Mammary epithelial cell (primary cell): ENCODE measurements around the gene SLC26A1.

ENCODE experiments used
- EZH2 ChIP-seq: IDR thresholded peaks from 2 replicates; pipeline ENCODE4 v1.6.1; 2012; ENCODE audit warnings: low read length, inconsistent platforms, borderline replicate concordance
- TF ChIP-seq, protein P1 (sequence below), 2 donors: IDR thresholded peaks in 1 of 2; conservative IDR thresholded peaks in 1 of 2; 2 replicates each; pipeline ENCODE4 v1.5.1; 2011 to 2012; ENCODE audit warnings: inconsistent platforms in 2 of 2, low read length in 2 of 2, mild to moderate bottlenecking in 2 of 2, control low read depth in 1 of 2, low read depth in 1 of 2; ENCODE audit not compliant: insufficient read depth in 1 of 2; ENCODE audit errors: extremely low read depth in 1 of 2

GRCh38 chr4:1030031-1030430 is 36.8 kb upstream of the SLC26A1 start:
- TF ChIP-seq, protein P1, sequence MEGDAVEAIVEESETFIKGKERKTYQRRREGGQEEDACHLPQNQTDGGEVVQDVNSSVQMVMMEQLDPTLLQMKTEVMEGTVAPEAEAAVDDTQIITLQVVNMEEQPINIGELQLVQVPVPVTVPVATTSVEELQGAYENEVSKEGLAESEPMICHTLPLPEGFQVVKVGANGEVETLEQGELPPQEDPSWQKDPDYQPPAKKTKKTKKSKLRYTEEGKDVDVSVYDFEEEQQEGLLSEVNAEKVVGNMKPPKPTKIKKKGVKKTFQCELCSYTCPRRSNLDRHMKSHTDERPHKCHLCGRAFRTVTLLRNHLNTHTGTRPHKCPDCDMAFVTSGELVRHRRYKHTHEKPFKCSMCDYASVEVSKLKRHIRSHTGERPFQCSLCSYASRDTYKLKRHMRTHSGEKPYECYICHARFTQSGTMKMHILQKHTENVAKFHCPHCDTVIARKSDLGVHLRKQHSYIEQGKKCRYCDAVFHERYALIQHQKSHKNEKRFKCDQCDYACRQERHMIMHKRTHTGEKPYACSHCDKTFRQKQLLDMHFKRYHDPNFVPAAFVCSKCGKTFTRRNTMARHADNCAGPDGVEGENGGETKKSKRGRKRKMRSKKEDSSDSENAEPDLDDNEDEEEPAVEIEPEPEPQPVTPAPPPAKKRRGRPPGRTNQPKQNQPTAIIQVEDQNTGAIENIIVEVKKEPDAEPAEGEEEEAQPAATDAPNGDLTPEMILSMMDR (conservative IDR thresholded peaks at IDR 0.05 in 1 of 2, IDR thresholded peaks at IDR 0.05 in 1 of 2; ENCODE audit: extremely low read depth in 1 of 2, insufficient read depth in 1 of 2, low read depth in 1 of 2, low read length in 2 of 2) = no peak
- no peak for TF ChIP-seq EZH2
